DOHH2 (cell line): ENCODE measurements around the gene PPFIBP1.
"Not testable (repeated sequence)": the region's sequence is repeated elsewhere in the genome, so short reads cannot be mapped to it uniquely, and the experiment has no call there.

Experiments
- EZH2phosphoT487 ChIP-seq: fragments of 200-600 bp; sonication (generic); IDR thresholded peaks from 2 replicates; pipeline ENCODE4 v1.6.1; 2017; ENCODE audit warnings: borderline replicate concordance, mild to moderate bottlenecking, antibody characterized with exemption, low read length, moderate library complexity, mixed read lengths
- TF ChIP-seq, protein P1 (sequence below): fragments of 200-600 bp; sonication (generic); IDR thresholded peaks from one replicate; pipeline ENCODE4 v1.5.1; 2014; ENCODE audit warnings: antibody characterized with exemption, mild to moderate bottlenecking, low read depth, low read length; ENCODE audit not compliant: poor library complexity, severe bottlenecking

DNA sequence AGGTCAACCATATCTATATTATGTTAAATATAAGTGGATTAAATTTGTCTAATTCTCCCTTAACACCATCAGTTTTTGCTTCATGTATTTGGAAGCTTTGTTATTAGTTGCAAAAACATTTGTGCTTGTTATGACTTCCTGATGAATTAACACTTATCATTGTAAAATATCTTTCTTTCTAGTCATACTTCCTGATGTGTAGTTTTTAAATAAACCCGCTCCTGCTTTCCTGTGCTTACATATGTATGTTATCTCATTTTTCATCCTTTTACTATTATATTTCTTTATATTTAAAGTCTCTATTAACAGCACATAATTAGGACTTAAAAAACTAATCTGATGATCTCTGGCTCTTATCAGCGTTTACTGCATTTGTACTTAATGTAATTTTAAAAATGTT is 106.2 kb downstream of the PPFIBP1 start:
- TF ChIP-seq, protein P1, sequence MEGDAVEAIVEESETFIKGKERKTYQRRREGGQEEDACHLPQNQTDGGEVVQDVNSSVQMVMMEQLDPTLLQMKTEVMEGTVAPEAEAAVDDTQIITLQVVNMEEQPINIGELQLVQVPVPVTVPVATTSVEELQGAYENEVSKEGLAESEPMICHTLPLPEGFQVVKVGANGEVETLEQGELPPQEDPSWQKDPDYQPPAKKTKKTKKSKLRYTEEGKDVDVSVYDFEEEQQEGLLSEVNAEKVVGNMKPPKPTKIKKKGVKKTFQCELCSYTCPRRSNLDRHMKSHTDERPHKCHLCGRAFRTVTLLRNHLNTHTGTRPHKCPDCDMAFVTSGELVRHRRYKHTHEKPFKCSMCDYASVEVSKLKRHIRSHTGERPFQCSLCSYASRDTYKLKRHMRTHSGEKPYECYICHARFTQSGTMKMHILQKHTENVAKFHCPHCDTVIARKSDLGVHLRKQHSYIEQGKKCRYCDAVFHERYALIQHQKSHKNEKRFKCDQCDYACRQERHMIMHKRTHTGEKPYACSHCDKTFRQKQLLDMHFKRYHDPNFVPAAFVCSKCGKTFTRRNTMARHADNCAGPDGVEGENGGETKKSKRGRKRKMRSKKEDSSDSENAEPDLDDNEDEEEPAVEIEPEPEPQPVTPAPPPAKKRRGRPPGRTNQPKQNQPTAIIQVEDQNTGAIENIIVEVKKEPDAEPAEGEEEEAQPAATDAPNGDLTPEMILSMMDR: not testable (repeated sequence)
- not testable (repeated sequence) for TF ChIP-seq EZH2phosphoT487
